ENCODE measurements around the gene SSR2. TPM values are rescaled to one million over a fixed set of nuclear protein-coding genes. Genes with fewer than 3 reads are reported as not detected.

SSR2 gene
- 100 to 1,000 TPM; 493 to 557 (median 530) TPM for polyA plus RNA-seq (ENCODE audit: insufficient read depth in 1 of 5, insufficient read length in 5 of 5, low replicate concordance in 1 of 5)
- long read RNA-seq, donor 1, full-length matches to known transcripts, result 371 of 497 reads
- long read RNA-seq, donor 1, partial matches to known transcripts, result 104 of 497 reads
- long read RNA-seq, donor 1, other reads (novel, unspliced or antisense), result 22 of 497 reads
- long read RNA-seq, donor 2, full-length matches to known transcripts, result 190 of 211 reads
- long read RNA-seq, donor 2, partial matches to known transcripts, result 21 of 211 reads
- long read RNA-seq, donor 2, other reads (novel, unspliced or antisense), result 0 of 211 reads
- long read RNA-seq, donor 3, full-length matches to known transcripts, result 213 of 287 reads
- long read RNA-seq, donor 3, partial matches to known transcripts, result 69 of 287 reads
- long read RNA-seq, donor 3, other reads (novel, unspliced or antisense), result 5 of 287 reads
- long read RNA-seq, donor 4, full-length matches to known transcripts, result 143 of 196 reads
- long read RNA-seq, donor 4, partial matches to known transcripts, result 53 of 196 reads
- long read RNA-seq, donor 4, other reads (novel, unspliced or antisense), result 0 of 196 reads
- long read RNA-seq, donor 5, full-length matches to known transcripts, result 368 of 453 reads
- long read RNA-seq, donor 5, partial matches to known transcripts, result 85 of 453 reads
- long read RNA-seq, donor 5, other reads (novel, unspliced or antisense), result 0 of 453 reads
- long read RNA-seq, donor 6, full-length matches to known transcripts, result 357 of 420 reads
- long read RNA-seq, donor 6, partial matches to known transcripts, result 49 of 420 reads
- long read RNA-seq, donor 6, other reads (novel, unspliced or antisense), result 14 of 420 reads
- long read RNA-seq, donor 7, full-length matches to known transcripts, result 234 of 272 reads
- long read RNA-seq, donor 7, partial matches to known transcripts, result 33 of 272 reads
- long read RNA-seq, donor 7, other reads (novel, unspliced or antisense), result 5 of 272 reads
- long read RNA-seq, donor 8, full-length matches to known transcripts, result 105 of 131 reads
- long read RNA-seq, donor 8, partial matches to known transcripts, result 26 of 131 reads
- long read RNA-seq, donor 8, other reads (novel, unspliced or antisense), result 0 of 131 reads

DNA sequence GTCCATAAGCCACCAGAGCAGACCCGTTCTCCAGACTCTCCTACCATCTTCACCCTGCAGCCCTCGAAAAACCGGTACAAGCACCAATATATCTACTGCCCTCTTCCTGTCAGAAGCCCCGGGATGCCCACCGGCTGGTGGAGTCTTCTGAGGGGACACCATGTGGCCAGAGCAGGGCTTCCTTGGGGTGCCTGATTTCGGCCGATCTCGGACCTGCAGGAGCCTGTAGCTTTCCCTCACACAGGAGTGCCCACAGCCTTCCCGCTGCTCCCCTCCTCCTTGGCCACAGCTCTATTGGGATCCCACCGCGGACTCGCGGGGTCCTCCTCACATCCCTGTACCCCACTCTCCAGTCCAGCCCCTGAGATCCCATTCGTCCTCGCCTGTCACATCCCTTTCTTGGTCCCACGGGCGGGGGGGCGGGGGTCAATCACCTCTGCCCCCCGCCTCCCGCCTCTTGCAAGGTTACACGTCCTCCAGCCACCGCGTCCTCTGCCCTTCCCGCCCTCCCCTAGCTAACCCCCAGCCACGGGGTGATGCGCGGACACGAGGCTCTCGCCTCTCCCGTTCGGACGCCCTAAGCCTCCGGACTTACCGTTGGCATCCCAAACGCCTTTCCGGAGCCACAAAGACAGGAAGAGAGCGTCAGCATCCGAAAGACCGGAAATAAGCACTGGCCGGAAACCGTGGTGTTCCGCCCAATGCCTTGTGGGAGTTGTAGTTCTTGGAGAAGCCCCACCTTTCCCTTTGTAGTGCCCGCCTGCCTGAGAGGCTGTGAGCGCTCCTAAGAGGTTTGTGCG lies at the start of gene SSR2:
Gene SSR2, minus strand, starts transcription at position 659 of the 800 bp plus-strand sequence. CDS start 784 bp downstream, outside the sequence.
- DNase-seq, result peak; percentile 87 to 89

DNA sequence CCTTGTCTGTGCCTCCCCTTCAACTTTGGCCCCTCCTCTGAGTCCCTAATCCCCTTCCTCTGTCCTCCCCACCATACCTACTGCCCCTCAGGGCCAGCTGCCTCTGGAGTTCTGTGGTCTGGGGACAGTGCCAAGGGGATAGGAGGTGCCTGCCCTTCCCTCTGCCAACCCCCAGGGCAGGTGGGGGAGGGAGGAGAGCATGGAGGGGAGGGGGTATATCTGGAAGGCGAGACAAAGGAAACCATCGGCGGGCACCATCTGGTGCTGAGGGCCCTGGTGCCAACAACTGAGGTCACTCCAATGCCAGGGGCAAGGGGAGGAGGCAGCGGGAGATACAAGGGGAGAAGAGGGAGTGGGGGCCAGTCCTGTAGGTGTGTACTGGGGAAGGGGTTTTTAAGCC lies 49.8 kb upstream of the SSR2 start:
- DNase-seq, result no peak

DNA sequence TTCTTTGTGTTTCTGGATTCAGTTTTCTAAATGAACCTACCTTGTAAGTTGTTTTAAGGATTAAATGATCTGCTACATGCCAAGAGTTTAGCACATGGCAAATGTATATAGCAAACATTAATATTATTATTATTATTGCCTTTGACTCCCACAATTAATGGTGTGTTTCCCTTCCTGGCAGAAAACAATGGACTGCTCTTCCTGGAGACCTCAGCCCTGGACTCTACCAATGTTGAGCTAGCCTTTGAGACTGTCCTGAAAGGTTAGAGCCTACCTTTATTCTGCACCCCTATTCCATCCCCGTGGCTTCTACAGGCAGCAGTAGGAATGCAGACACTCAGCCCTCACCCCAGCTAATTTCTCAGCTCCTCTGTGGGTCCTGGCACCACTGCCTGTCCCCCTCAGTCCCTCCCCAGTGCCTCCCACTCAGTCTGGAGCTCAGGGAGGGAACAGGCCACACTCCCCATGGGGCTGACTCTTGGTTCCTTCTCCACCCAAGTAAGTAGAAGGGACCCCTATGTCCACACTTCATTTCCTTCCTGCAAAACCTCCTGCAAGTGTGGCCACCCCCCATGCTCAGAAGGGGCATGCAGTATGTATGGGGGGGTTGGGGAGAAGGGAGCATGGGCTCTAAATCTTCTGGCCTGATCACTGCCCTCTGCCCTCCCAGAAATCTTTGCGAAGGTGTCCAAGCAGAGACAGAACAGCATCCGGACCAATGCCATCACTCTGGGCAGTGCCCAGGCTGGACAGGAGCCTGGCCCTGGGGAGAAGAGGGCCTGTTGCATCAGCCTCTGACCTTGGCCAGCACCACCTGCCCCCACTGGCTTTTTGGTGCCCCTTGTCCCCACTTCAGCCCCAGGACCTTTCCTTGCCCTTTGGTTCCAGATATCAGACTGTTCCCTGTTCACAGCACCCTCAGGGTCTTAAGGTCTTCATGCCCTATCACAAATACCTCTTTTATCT lies 49.0 kb upstream of the SSR2 start:
- DNase-seq, result no peak

DNA sequence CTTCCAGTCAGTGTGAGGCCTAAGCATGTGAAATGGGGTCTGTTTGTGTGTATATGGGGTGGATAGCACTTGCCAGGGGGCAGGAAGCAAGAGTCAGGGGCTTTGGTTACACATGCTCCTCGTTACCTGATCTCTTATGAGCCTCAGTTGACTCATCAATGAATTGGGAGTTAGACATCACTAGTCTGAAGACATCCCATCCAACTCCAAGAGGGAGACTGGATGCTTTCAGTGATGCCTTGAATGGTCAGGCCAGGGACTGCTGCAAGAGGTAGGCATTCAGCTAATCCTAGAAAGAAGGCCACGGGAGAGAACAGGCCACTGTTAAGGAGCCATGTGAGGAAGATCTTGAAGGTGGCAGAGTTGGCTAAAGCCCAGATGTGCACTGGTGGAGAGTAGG lies 46.5 kb upstream of the SSR2 start:
- DNase-seq, result no peak

DNA sequence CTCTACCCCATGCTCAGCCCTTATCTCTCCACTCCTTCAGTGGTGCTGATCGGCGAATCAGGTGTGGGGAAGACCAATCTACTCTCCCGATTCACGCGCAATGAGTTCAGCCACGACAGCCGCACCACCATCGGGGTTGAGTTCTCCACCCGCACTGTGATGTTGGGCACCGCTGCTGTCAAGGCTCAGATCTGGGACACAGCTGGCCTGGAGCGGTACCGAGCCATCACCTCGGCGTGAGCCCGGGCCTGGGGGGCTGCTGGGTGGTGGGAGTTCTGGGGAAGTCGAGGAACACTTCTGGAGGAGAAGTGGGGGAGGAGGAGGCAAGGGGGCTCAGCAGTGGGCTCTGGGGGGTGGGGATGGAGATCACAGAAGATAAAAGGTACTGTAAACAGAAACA lies 45.1 kb upstream of the SSR2 start:
- DNase-seq, result no peak

DNA sequence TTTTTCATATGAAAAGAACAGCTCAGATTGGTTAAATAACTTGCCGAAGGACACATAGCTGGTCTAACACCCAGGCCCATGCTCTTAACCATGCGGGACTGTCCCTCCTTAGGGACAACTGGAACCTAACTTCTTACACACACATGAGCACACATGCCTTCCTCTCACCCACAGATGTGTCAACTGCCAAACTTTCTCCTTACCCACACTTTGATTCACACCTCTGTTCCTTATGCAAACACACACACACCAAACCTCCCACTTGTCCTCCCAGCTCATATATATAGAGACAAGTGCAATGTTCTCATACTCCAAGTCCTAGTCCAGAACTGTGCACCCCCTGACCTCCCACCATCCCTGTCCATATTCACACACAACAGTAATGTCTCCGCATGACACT lies 44.5 kb upstream of the SSR2 start:
- no peak for DNase-seq

DNA sequence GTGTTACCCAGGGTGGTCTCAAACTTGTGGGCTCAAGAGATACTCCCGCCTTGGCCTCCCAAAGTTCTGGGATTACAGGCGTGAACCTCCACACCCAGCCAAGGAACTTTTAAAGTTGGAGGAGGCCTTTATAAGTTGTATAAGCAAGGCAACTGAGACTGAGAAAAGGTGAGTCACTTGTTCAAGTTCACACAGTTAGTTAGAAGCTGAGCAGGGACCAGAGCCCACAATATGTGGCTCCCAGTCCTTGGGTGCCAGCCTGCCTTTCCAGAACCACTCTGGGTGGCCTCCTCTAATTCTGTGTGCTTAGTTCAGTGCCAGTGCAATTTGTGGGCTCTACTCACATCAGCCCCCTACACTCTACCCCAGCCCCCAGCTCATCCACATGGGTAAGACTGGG lies 43.9 kb upstream of the SSR2 start:
- no peak for DNase-seq

DNA sequence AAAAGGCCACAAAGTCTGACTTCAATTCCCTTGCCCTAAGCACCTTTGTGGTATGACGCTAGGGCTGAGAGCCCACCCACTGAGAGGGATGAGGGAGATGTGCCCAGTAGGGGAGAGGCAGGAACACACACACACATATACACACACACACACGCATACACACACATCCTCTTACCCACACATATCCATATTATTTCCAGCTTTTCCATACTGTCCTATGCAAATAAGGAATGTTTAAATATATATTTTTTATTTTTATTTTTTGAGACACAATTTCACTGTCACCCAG lies 43.2 kb upstream of the SSR2 start:
- no peak for DNase-seq

DNA sequence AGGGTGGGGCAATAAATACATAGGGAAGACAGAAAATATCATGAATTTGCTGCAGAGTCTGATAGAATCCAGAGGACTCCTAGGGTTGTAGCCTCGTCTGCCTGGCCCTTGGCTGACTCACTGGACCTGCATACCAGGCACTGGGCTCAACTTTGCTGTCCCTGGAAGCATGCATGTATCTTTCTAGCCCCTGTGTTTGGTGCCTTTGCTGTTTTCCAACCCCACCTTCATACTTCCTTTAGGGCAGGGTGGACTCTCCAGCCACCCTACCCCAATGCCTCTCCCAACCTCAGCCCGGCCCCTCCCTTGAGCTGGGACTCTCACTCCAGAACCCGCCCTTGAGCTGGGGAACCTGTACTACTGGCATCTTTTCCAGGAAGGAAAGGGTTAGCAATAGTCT lies 41.4 kb upstream of the SSR2 start:
- DNase-seq, result no peak

DNA sequence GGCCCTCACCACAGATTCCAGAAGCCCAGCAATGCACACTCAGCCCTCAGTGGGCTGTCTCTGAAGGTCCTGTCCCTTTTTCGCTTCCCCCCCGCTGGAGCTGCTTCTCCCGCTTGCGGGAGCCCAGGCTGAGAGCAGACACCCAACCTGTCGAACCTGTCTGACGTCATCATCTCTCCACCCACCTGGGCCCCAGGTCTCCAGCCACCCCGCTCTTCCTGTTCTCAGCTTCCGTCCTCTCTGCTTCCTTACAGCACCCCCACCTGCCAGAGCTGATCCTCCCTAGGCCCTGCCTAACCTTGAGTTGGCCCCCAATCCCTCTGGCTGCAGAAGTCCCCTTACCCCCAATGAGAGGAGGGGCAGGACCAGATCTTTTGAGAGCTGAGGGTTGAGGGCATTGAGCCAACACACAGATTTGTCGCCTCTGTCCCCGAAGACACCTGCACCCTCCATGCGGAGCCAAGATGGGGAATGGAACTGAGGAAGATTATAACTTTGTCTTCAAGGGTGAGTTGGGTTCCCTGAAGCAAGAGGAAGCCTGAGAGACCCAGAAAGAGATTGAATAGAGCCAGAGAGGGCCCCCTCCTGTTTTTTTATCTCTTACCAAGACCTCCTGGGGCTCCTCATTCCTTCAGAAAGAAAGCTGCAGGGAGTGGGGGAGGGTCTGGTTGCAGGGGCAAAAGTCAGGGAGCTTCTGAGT lies 40.3 kb upstream of the SSR2 start, which contains the start of gene RAB25:
Gene RAB25, plus strand, starts transcription at position 224 of the 700 bp plus-strand sequence. Its CDS starts 241 bp downstream, at position 465.
- DNase-seq, result peak; percentile 69 to 74

DNA sequence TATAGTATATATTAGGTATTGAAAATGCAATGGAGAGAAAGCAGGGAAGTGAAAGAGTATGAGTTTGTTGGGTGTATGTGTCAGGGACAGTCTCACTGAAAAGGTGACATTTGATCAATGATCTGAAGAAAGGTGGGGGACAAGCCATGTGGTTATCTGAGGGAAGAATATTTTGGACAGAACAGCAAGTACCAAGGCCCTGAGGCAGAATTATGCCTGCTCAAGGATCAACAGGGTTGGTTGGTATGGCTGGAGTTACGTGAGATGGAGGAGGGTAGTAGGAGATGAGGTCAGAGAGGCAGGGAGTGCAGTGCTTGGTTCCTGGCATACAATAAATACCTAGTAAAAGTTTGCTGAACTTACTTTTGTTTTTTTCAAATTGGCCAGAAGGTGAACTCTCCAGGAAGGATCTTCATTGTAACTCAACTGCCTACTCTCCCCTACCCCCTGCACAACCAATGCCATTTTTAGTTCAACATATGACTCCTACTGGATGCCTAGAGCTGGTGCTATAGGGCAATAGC lies 35.6 kb upstream of the SSR2 start:
- no peak for DNase-seq

DNA sequence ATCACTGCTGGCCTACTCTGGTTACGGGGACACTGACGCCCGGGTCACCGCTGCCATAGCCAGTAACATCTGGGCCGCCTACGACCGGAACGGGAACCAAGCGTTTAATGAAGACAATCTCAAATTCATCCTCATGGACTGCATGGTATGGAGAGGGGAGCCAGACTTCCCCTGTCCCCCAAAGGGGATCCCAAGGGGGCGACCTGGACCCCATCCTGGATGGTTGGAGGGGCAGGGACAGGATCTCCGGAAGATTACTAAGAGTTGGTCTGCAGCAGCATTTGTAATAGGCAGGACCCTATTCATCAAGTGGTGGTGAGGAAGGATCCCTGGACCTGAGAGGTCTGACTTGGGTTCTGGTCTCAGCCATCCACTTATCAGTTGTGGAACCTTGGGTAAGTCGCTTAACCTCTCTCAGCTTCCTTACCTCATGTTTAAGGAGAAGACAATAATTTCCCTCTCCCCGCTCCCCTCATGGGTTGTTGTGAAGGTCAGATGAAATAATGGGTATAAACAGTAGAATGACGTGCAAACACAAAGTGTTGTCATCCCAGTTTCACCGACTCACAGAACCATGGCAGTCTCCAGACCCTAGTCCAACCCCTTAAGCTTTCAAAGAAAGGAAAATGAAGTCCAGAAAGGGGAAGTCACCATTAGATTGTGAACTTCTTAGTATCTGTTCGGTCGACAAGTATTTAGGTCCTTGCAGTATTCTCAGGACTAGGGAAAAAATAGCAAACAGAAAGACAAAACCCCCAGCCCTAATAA lies 34.7 kb upstream of the SSR2 start:
- DNase-seq, result no peak

DNA sequence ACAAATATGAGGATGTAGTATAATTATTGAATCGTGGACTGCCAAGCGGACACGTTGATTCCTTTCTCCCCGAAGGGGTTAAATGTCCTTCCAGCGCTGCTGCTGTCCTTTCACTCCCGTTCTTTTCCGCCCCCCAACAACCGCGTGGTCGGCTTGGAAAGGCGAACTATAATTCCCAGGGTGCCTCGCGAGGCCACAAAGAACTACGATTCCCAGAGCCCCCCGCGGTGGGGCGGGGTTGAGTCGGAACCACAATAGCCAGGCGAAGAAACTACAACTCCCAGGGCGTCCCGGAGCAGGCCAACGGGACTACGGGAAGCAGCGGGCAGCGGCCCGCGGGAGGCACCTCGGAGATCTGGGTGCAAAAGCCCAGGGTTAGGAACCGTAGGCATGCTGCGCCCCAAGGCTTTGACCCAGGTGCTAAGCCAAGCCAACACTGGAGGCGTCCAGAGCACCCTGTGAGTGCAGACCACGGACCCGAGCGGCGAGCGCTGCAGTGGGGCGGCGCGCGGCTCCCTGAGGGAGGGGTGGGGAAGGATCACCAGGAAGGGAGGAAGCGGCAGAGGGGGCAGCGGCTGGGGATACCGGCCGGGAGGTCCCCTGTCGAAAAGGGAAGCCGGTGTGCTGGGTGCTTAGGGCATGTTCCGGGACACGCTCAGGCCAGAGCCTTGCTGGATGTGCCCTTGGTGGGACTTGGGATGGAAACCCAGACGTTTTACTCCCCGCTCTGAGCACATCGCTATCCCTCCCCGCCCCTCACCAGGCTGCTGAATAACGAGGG lies 33.9 kb upstream of the SSR2 start, which contains the start of gene LAMTOR2:
Gene LAMTOR2, plus strand, starts transcription at position 283 of the 781 bp plus-strand sequence. Its CDS starts 108 bp downstream, at position 391.
- peak; percentile 97 to 98 for DNase-seq

DNA sequence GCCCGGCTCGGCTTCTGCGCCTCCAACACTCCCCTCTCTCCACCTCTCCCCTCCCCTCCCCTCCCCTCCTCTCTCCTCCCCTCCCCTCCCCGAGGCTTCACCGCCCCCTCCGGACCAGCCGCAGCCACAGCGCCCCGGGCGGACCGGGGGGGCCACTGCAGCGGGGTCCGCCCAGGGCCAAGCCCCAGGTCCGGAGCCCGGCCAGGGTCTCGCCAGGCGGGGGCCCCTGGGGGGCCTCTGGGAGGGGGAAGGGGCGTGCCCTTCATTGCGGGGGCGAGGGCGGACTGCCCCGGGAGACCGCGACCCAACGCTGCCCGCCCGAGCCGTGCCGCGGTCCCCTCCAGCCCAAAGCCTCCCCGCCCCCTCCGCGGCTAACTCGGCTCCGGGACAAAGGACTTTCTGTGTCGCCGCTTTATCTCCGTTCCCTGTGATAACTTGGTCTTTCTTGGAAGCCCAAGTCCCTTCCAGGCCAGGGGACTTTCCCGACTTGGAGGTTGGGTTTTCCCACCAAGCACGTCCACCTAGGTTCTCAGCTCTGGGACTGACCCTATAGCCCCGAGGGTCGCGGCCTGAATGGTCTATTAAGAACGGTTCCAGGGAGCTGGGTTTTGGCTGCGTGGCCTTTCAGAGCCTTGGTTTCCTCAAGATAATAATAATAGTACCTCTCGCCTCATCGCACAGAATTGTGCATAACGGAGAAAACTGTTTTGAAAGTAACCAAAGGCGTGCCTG lies 33.2 kb upstream of the SSR2 start, which contains the start of gene UBQLN4:
Gene UBQLN4, minus strand, starts transcription at position 31 of the 732 bp plus-strand sequence. CDS start 97 bp downstream, outside the sequence.
- DNase-seq, result peak; percentile 88

DNA sequence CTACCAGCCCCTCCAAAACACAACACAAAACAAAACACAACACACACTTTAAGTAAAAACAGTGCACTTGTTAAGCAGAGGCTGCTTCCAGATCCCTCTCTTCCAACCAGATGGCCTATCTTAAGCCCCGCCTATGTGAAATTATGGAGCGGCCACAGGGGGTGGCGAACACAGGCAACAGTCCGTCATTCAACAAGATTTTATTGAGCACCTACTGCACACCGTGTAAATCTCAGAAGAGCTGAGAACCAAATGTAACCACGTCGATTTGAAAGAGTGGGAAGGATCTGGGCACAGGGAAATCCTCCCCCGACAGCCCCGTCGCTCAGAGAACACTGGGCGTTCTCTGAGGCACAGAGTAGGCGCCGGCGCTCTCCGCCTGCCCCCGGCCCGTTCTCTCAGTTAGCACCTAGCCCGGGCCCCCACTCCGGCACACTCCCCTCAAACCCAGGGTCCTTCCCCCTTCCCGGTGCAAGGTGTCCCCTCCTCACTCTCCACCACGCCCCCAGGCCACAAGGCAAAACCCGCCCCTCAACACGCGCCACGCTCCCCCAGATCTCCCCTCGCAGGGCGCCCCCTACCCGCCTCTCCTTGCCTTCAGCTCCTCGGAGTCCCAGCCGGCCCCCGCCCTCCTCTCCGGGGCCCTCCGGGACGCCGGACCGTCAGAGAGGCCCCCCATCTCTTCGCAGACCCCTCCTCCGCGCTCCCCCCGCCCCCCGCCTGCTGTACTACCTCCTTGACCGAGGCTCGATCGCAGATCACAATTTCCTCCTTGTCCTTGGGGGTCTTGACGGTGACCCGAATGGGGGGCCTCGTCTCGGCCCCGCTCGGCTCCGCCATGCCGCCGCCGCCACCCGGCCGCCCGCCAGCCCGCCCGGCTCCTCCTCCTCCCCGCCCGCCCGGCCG lies 32.4 kb upstream of the SSR2 start:
- peak; percentile 50 to 54 for DNase-seq

Measured in right lung (tissue), 10 donors.